OCI-LY7 (cell line): Measurements from ENCODE around the gene PLPP1.

Experiments used
- EZH2phosphoT487 ChIP-seq: fragments of 200-600 bp; sonication (generic); IDR thresholded peaks from 2 replicates; pipeline ENCODE4 v1.6.1; 2018; ENCODE audit warnings: low read depth, borderline replicate concordance, mild to moderate bottlenecking, mixed run types, antibody characterized with exemption, low read length, moderate library complexity, mixed read lengths
- TF ChIP-seq, protein P1 (sequence below): fragments of 200-600 bp; sonication (generic); conservative IDR thresholded peaks from 2 replicates; pipeline ENCODE4 v1.5.1; 2014; ENCODE audit warnings: mild to moderate bottlenecking, antibody characterized with exemption, low read length, moderate library complexity, mixed read lengths

- TF ChIP-seq, protein P1, sequence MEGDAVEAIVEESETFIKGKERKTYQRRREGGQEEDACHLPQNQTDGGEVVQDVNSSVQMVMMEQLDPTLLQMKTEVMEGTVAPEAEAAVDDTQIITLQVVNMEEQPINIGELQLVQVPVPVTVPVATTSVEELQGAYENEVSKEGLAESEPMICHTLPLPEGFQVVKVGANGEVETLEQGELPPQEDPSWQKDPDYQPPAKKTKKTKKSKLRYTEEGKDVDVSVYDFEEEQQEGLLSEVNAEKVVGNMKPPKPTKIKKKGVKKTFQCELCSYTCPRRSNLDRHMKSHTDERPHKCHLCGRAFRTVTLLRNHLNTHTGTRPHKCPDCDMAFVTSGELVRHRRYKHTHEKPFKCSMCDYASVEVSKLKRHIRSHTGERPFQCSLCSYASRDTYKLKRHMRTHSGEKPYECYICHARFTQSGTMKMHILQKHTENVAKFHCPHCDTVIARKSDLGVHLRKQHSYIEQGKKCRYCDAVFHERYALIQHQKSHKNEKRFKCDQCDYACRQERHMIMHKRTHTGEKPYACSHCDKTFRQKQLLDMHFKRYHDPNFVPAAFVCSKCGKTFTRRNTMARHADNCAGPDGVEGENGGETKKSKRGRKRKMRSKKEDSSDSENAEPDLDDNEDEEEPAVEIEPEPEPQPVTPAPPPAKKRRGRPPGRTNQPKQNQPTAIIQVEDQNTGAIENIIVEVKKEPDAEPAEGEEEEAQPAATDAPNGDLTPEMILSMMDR, result no peak
- no peak for TF ChIP-seq EZH2phosphoT487
Observed at GRCh38 chr5:55510523-55510880, 24.3 kb downstream of the PLPP1 start.
